Measurements from ENCODE around the gene CTNND1.

DNA sequence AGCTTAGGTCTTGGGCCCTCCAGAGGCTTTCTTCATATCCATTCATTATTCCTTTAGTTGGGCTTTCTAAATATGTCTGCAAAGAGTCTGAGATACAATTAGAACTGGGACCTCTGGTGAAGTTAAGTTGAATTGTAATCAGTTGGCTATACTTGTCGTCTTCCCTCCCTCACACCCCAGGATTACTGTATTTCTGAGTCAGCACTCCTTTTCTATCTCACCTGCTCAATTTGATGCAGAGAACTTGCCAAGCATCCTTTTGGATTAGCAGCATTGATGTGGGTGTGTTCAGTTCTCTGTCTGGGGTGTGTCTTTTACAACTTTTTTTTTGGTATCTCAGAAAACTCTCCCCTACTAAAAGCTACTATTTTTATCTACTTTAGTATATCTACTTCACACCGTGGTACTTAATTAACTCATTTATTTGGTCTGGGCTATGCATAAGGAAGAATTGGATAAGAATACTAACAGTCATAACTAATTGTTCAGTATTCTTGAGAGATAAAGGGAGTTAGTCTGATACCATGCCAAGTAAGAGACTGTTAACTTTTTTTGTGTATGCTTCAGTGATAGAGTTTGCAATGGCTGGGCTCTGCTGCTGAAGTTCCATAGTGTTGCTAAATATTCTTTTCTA is 15.1 kb downstream of the CTNND1 start:
- TF ChIP-seq POLR2AphosphoS5 (IDR thresholded peaks at IDR 0.05), result no peak
- TF ChIP-seq, protein P1, sequence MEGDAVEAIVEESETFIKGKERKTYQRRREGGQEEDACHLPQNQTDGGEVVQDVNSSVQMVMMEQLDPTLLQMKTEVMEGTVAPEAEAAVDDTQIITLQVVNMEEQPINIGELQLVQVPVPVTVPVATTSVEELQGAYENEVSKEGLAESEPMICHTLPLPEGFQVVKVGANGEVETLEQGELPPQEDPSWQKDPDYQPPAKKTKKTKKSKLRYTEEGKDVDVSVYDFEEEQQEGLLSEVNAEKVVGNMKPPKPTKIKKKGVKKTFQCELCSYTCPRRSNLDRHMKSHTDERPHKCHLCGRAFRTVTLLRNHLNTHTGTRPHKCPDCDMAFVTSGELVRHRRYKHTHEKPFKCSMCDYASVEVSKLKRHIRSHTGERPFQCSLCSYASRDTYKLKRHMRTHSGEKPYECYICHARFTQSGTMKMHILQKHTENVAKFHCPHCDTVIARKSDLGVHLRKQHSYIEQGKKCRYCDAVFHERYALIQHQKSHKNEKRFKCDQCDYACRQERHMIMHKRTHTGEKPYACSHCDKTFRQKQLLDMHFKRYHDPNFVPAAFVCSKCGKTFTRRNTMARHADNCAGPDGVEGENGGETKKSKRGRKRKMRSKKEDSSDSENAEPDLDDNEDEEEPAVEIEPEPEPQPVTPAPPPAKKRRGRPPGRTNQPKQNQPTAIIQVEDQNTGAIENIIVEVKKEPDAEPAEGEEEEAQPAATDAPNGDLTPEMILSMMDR (IDR thresholded peaks at IDR 0.05), result no peak

All from gastroesophageal sphincter (tissue), 3 donors.